T-helper 1 cell treated with Interleukin-12 subunit alpha and Interleukin-12 subunit beta and Interleukin-4 antibody, amounts not matched to agents 30 ng/mL and 1 ng/mL, for 36 hours (primary cell): Measurements from ENCODE around the gene C20orf202. TPM values are rescaled to one million over a fixed set of nuclear protein-coding genes. Genes with fewer than 3 reads are reported as not detected.

Source experiments
- intact Hi-C: fragments of 100-400 bp; cut with micrococcal nuclease; formaldehyde crosslinking; loops from one replicate; pipeline ENCODE4 v1.15.1; 2024
- total RNA-seq: library from RNA; stranded (reverse); gene quantifications from 2 replicates; pipeline ENCODE4 v1.2.3, GENCODE V29; 2022

The C20orf202 gene
- total RNA-seq: not detected in 2 replicates

- intact Hi-C loops: no loop called here
Measured at GRCh38 chr20:1202762-1203504, at the start of gene C20orf202. Gene C20orf202, plus strand, starts transcription at chr20:1203454. Its CDS starts 132 bp downstream, at chr20:1203586.

- intact Hi-C loops: no loop called here
Measured at GRCh38 chr20:1154226-1154625, 49.0 kb upstream of the C20orf202 start.

- intact Hi-C loops: no loop called here
Measured at GRCh38 chr20:1154691-1155090, 48.6 kb upstream of the C20orf202 start.

GRCh38 chr20:1155342-1155741, 47.9 kb upstream of the C20orf202 start:
- intact Hi-C loops: no loop called here

GRCh38 chr20:1160496-1160895, 42.8 kb upstream of the C20orf202 start:
- intact Hi-C loops: no loop called here

- intact Hi-C loops: no loop called here
Measured at GRCh38 chr20:1160991-1161390, 42.3 kb upstream of the C20orf202 start.

- intact Hi-C loops: no loop called here
Measured at GRCh38 chr20:1163105-1163504, 40.1 kb upstream of the C20orf202 start.

- intact Hi-C loops: no loop called here
Measured at GRCh38 chr20:1163653-1164052, 39.6 kb upstream of the C20orf202 start.

- intact Hi-C loops: no loop called here
Measured at GRCh38 chr20:1164871-1165270, 38.4 kb upstream of the C20orf202 start.

- intact Hi-C loops: no loop called here
Measured at GRCh38 chr20:1165521-1165920, 37.7 kb upstream of the C20orf202 start.

- intact Hi-C loops: no loop called here
Measured at GRCh38 chr20:1165941-1166340, 37.3 kb upstream of the C20orf202 start.

- intact Hi-C loops: no loop called here
Measured at GRCh38 chr20:1166948-1167720, 36.1 kb upstream of the C20orf202 start.

GRCh38 chr20:1169224-1169623, 34.0 kb upstream of the C20orf202 start:
- intact Hi-C loops: no loop called here

GRCh38 chr20:1171461-1172093, 31.7 kb upstream of the C20orf202 start:
- intact Hi-C loops: no loop called here

GRCh38 chr20:1173698-1174097, 29.6 kb upstream of the C20orf202 start:
- intact Hi-C loops: no loop called here

- intact Hi-C loops: no loop called here
Measured at GRCh38 chr20:1174787-1175186, 28.5 kb upstream of the C20orf202 start.

- intact Hi-C loops: no loop called here
Measured at GRCh38 chr20:1177680-1178079, 25.6 kb upstream of the C20orf202 start.

GRCh38 chr20:1178103-1178502, 25.2 kb upstream of the C20orf202 start:
- intact Hi-C loops: no loop called here

- intact Hi-C loops: no loop called here
Measured at GRCh38 chr20:1178623-1179022, 24.6 kb upstream of the C20orf202 start.

- intact Hi-C loops: loop anchor here (10.0 kb wide), 2 partner anchors 206 to 366 kb away; no protein-coding TSS in a partner anchor
Measured at GRCh38 chr20:1180949-1181348, 22.3 kb upstream of the C20orf202 start.

- intact Hi-C loops: loop anchor here (10.0 kb wide), 2 partner anchors 207 to 367 kb away; no protein-coding TSS in a partner anchor
Measured at GRCh38 chr20:1182106-1182505, 21.1 kb upstream of the C20orf202 start.

- intact Hi-C loops: loop anchor here (10.0 kb wide), 2 partner anchors 208 to 368 kb away; no protein-coding TSS in a partner anchor
Measured at GRCh38 chr20:1183153-1183552, 20.1 kb upstream of the C20orf202 start.
